Measurements from ENCODE around the gene MED20.
"Not testable (repeated sequence)": the region's sequence is repeated elsewhere in the genome, so short reads cannot be mapped to it uniquely, and the experiment has no call there.

The MED20 gene

GRCh38 chr6:41920921-41921711, at the start of gene MED20, which contains the start of gene BYSL:
Gene MED20, minus strand, starts transcription at chr6:41921139. Its CDS starts 121 bp downstream, at chr6:41921018.
Gene BYSL, plus strand, starts transcription at chr6:41921499. Its CDS starts 64 bp downstream, at chr6:41921563.
- peak; percentile 88 to 90 for DNase-seq (ENCODE audit: low read depth in 2 of 2)

- peak; percentile 21 to 32 for DNase-seq (ENCODE audit: low read depth in 2 of 2)
Measured at GRCh38 chr6:41970436-41970846, 49.5 kb upstream of the MED20 start.

GRCh38 chr6:41967312-41968287, 46.7 kb upstream of the MED20 start:
- DNase-seq (ENCODE audit: low read depth in 2 of 2) = no peak

- DNase-seq (ENCODE audit: low read depth in 2 of 2) = no peak
Measured at GRCh38 chr6:41966961-41967311, 46.0 kb upstream of the MED20 start.

GRCh38 chr6:41966214-41966920, 45.4 kb upstream of the MED20 start:
- no peak for DNase-seq (ENCODE audit: low read depth in 2 of 2)

GRCh38 chr6:41965429-41966213, 44.7 kb upstream of the MED20 start:
- DNase-seq (ENCODE audit: low read depth in 2 of 2) = no peak

GRCh38 chr6:41964201-41964887, 43.4 kb upstream of the MED20 start:
- no peak for DNase-seq (ENCODE audit: low read depth in 2 of 2)

- DNase-seq (ENCODE audit: low read depth in 2 of 2) = no peak
Measured at GRCh38 chr6:41963371-41963770, 42.4 kb upstream of the MED20 start.

GRCh38 chr6:41960028-41960427, 39.1 kb upstream of the MED20 start:
- DNase-seq (ENCODE audit: low read depth in 2 of 2) = no peak

- DNase-seq (ENCODE audit: low read depth in 2 of 2) = no peak
Measured at GRCh38 chr6:41958022-41958856, 37.3 kb upstream of the MED20 start.

GRCh38 chr6:41957117-41957516, 36.2 kb upstream of the MED20 start:
- no peak for DNase-seq (ENCODE audit: low read depth in 2 of 2)

GRCh38 chr6:41955412-41955811, 34.5 kb upstream of the MED20 start:
- no peak for DNase-seq (ENCODE audit: low read depth in 2 of 2)

GRCh38 chr6:41954668-41955067, 33.7 kb upstream of the MED20 start:
- DNase-seq (ENCODE audit: low read depth in 2 of 2) = no peak

GRCh38 chr6:41947581-41948220, 26.8 kb upstream of the MED20 start:
- no peak for DNase-seq (ENCODE audit: low read depth in 2 of 2)

- no peak for DNase-seq (ENCODE audit: low read depth in 2 of 2)
Measured at GRCh38 chr6:41943456-41943855, 22.5 kb upstream of the MED20 start.

- DNase-seq (ENCODE audit: low read depth in 2 of 2) = not testable (repeated sequence)
Measured at GRCh38 chr6:41942882-41943281, 21.9 kb upstream of the MED20 start.

- DNase-seq (ENCODE audit: low read depth in 2 of 2) = no peak
Measured at GRCh38 chr6:41942067-41942851, 21.3 kb upstream of the MED20 start.
